Calu3 (cell line): Measurements from ENCODE around the gene MRPL43. TPM values are rescaled to one million over a fixed set of nuclear protein-coding genes. Genes with fewer than 3 reads are reported as not detected.

Experiments
- BruUV-seq: library from RNA; stranded (reverse); fragments of 400-500 nt; replicated peaks from 2 replicates; lab custom pipeline; 2021; lab: Mats Ljungman, UMichigan
- CTCF ChIA-PET: fragments of 300-600 bp; sonication (Branson Sonifier 250); formaldehyde crosslinking; loops from one replicate; lab custom pipeline; 2022; ENCODE audit warnings: antibody characterized with exemption; lab: Charles Lee
- DNase-seq: peaks from one replicate; pipeline ENCODE4 v3.0.0; 2022
- H3K27ac Mint-ChIP-seq: one replicate; pipeline ENCODE4 v1.8.0; 2022; ENCODE audit warnings: mixed read lengths; ENCODE audit not compliant: unreplicated experiment
- H3K27me3 Mint-ChIP-seq: one replicate; pipeline ENCODE4 v1.8.0; 2022; ENCODE audit warnings: mixed read lengths; ENCODE audit not compliant: unreplicated experiment
- H3K36me3 Mint-ChIP-seq: one replicate; pipeline ENCODE4 v1.8.0; 2022; ENCODE audit warnings: mild to moderate bottlenecking, moderate library complexity, mixed read lengths; ENCODE audit not compliant: insufficient read depth, unreplicated experiment
- H3K4me1 Mint-ChIP-seq: one replicate; pipeline ENCODE4 v1.8.0; 2022; ENCODE audit warnings: mild to moderate bottlenecking, low read depth, mixed read lengths; ENCODE audit not compliant: unreplicated experiment
- H3K4me3 Mint-ChIP-seq: one replicate; pipeline ENCODE4 v1.8.0; 2022; ENCODE audit warnings: mild to moderate bottlenecking, low read depth, moderate library complexity, mixed read lengths; ENCODE audit not compliant: unreplicated experiment
- H3K9me3 Mint-ChIP-seq: one replicate; pipeline ENCODE4 v1.8.0; 2022; ENCODE audit warnings: low read depth, mixed read lengths; ENCODE audit not compliant: unreplicated experiment
- intact Hi-C: fragments of 100-400 bp; cut with micrococcal nuclease; formaldehyde crosslinking; loops from one replicate; pipeline ENCODE4 v1.10.0; 2022; ENCODE audit not compliant: unreplicated experiment
- microRNA-seq: library from miRNA; unstranded; fragments of <30 nt; microRNA quantifications from one replicate; pipeline ENCODE4 v1.2.0, GENCODE V29; 2022
- total RNA-seq: library from RNA; stranded (reverse); gene quantifications from 2 replicates; pipeline ENCODE4 v1.2.3, GENCODE V29; 2022
- TF ChIP-seq, protein P1 (sequence below): fragments of 200-600 bp; IDR thresholded peaks from one replicate; pipeline ENCODE4 v1.8.0; 2022; ENCODE audit warnings: antibody characterized with exemption; ENCODE audit not compliant: unreplicated experiment

Gene MRPL43
- total RNA-seq, 1 experiment from 2014 or later, result 44.7 TPM

DNA sequence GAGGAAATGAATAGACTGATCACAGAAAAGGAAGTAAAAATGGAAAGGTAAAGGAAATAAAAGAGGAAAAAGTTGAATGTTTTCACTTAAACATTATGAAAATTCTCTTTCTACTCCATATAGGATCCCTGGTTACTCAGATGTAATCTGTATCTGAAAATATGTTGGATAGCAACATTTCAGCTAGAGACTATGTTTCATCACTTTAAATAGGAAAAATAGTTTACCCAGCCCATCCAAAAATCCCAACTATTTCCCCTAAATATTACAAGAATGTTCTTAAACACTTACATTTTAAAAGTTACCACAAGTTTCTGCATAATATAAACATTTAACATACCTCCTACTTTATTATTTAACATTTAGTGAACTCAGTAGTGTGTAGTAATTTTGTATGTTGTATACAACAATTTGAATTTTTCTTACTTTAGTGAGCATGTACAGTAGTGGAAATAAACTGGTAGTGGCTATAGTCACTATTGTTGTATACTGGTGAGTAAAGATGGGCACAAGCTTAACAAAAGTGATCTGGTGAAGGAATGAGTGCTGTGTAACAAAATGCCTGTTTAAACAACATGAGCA, 47.4 kb downstream of the MRPL43 start:
- intact Hi-C loops, result no loop called here

More for the DNA sequence above, 47.4 kb downstream of the MRPL43 start:
- CTCF ChIA-PET, result no interaction called here
- no peak overlapping the region for H3K27ac Mint-ChIP-seq
- H3K4me1 Mint-ChIP-seq, result no peaks in the 10 kb centered on the region
- TF ChIP-seq, protein P1, sequence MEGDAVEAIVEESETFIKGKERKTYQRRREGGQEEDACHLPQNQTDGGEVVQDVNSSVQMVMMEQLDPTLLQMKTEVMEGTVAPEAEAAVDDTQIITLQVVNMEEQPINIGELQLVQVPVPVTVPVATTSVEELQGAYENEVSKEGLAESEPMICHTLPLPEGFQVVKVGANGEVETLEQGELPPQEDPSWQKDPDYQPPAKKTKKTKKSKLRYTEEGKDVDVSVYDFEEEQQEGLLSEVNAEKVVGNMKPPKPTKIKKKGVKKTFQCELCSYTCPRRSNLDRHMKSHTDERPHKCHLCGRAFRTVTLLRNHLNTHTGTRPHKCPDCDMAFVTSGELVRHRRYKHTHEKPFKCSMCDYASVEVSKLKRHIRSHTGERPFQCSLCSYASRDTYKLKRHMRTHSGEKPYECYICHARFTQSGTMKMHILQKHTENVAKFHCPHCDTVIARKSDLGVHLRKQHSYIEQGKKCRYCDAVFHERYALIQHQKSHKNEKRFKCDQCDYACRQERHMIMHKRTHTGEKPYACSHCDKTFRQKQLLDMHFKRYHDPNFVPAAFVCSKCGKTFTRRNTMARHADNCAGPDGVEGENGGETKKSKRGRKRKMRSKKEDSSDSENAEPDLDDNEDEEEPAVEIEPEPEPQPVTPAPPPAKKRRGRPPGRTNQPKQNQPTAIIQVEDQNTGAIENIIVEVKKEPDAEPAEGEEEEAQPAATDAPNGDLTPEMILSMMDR, result no peak
- no TSS peak for BruUV-seq
- H3K4me3 Mint-ChIP-seq, result no peak overlapping the region
- H3K9me3 Mint-ChIP-seq, result no peaks in the 10 kb centered on the region
- H3K36me3 Mint-ChIP-seq, result peaks cover 7% of the 10 kb centered on the region
- no peaks in the 10 kb centered on the region for H3K27me3 Mint-ChIP-seq
- DNase-seq, result no peak

Small RNA genes within 50 kb of the gene (microRNA-seq; reads per million reads assigned to microRNA genes)
- not detected for gene MIR608

Other genes with a start within 250 kb of the MRPL43 start
- gene PAX2, start 241.9 kb downstream of the MRPL43 start, total RNA-seq, result not detected in 2 replicates
- 17.6 and 18.3 TPM in 2 replicates for gene SLF2, start 74.5 kb downstream of the MRPL43 start, total RNA-seq
- gene SEMA4G, start 18.0 kb downstream of the MRPL43 start, total RNA-seq, result 15.9 and 20.6 TPM in 2 replicates
- gene TWNK, start within 50 bp of the MRPL43 start, total RNA-seq, result 13.8 and 14.7 TPM in 2 replicates
- 23.7 TPM in 2 replicates for gene LZTS2, start 12.3 kb upstream of the MRPL43 start, total RNA-seq
- gene PDZD7, start 43.6 kb upstream of the MRPL43 start, total RNA-seq, result 1.2 and 1.3 TPM in 2 replicates
- 27.5 and 37.7 TPM in 2 replicates for gene SFXN3, start 43.7 kb upstream of the MRPL43 start, total RNA-seq
- 1.7 and 1.8 TPM in 2 replicates for gene KAZALD1, start 74.5 kb upstream of the MRPL43 start, total RNA-seq
- not detected in 2 replicates for gene TLX1, start 143.8 kb upstream of the MRPL43 start, total RNA-seq
- not detected in 2 replicates for gene LBX1, start 242.0 kb upstream of the MRPL43 start, total RNA-seq